Activated naive CD8-positive, alpha-beta T cell treated with anti-CD3 and anti-CD28 coated beads, Interleukin-2, amount 50 U/mL, for 24 hours (primary cell): ENCODE data around the gene PACSIN2.
"Not testable (repeated sequence)": the region's sequence is repeated elsewhere in the genome, so short reads cannot be mapped to it uniquely, and the experiment has no call there.

ENCODE experiments used
- ATAC-seq: fragments of 150-1000 bp; cut with Tn5 transposase; one replicate; pipeline ENCODE4 v1.10.0; 2021
- DNase-seq: peaks from one replicate; pipeline ENCODE4 v3.0.0; 2021
- H3K27ac Mint-ChIP-seq: one replicate; pipeline ENCODE4 v1.8.0; 2021; ENCODE audit warnings: mild to moderate bottlenecking, mixed read lengths
- H3K27me3 Mint-ChIP-seq: one replicate; pipeline ENCODE4 v1.8.0; 2021; ENCODE audit warnings: mixed read lengths
- H3K36me3 Mint-ChIP-seq: one replicate; pipeline ENCODE4 v1.8.0; 2021; ENCODE audit warnings: low read depth, mixed read lengths
- H3K4me1 Mint-ChIP-seq: one replicate; pipeline ENCODE4 v1.8.0; 2021; ENCODE audit warnings: mixed read lengths
- H3K4me3 Mint-ChIP-seq: one replicate; pipeline ENCODE4 v1.8.0; 2021; ENCODE audit warnings: mild to moderate bottlenecking, moderate library complexity, mixed read lengths
- H3K9me3 Mint-ChIP-seq: one replicate; pipeline ENCODE4 v1.8.0; 2021; ENCODE audit warnings: mixed read lengths

PACSIN2 gene

GRCh38 chr22:42971473-42971860 is 43.5 kb downstream of the PACSIN2 start:
- Mint-ChIP-seq H3K4me1 (peaks cover 42% of the 10 kb centered on the region), H3K36me3 (peaks cover 17% of the 10 kb centered on the region)
- H3K4me3 Mint-ChIP-seq, DNase-seq, H3K27me3 Mint-ChIP-seq, ATAC-seq, H3K27ac Mint-ChIP-seq, H3K9me3 Mint-ChIP-seq: not testable (repeated sequence)

GRCh38 chr22:42970029-42970428 is 44.9 kb downstream of the PACSIN2 start:
- no peak overlapping the region for H3K4me3 Mint-ChIP-seq
- H3K27me3 Mint-ChIP-seq, result no peaks in the 10 kb centered on the region
- H3K4me1 Mint-ChIP-seq, result peaks cover 46% of the 10 kb centered on the region
- no peaks in the 10 kb centered on the region for H3K9me3 Mint-ChIP-seq
- H3K36me3 Mint-ChIP-seq, result peaks cover 20% of the 10 kb centered on the region
- ATAC-seq (no peak), DNase-seq (no peak)
- peak overlapping the region; percentile 55 for H3K27ac Mint-ChIP-seq

GRCh38 chr22:42969348-42969975 is 45.5 kb downstream of the PACSIN2 start:
- ATAC-seq (no peak), DNase-seq (no peak)
- Mint-ChIP-seq H3K27me3 (no peaks in the 10 kb centered on the region), H3K9me3 (no peaks in the 10 kb centered on the region), H3K4me1 (peaks cover 52% of the 10 kb centered on the region), H3K4me3 (no peak overlapping the region), H3K27ac (peak overlapping the region; percentile 55), H3K36me3 (peaks cover 20% of the 10 kb centered on the region)

GRCh38 chr22:42967933-42968332 is 47.0 kb downstream of the PACSIN2 start:
- no peak for ATAC-seq

GRCh38 chr22:42967005-42967404 is 47.9 kb downstream of the PACSIN2 start:
- no peak overlapping the region for H3K27ac Mint-ChIP-seq
- H3K36me3 Mint-ChIP-seq, result peaks cover 21% of the 10 kb centered on the region
- ATAC-seq (no peak), DNase-seq (no peak)
- H3K27me3 Mint-ChIP-seq, result no peaks in the 10 kb centered on the region
- peaks cover 63% of the 10 kb centered on the region for H3K4me1 Mint-ChIP-seq
- no peaks in the 10 kb centered on the region for H3K9me3 Mint-ChIP-seq
- H3K4me3 Mint-ChIP-seq, result no peak overlapping the region

More at GRCh38 chr22:42967933-42968332, 47.0 kb downstream of the PACSIN2 start:
- no peak for DNase-seq
- peaks cover 61% of the 10 kb centered on the region for H3K4me1 Mint-ChIP-seq
- peaks cover 24% of the 10 kb centered on the region for H3K36me3 Mint-ChIP-seq
- no peaks in the 10 kb centered on the region for H3K9me3 Mint-ChIP-seq
- no peak overlapping the region for H3K27ac Mint-ChIP-seq
- no peaks in the 10 kb centered on the region for H3K27me3 Mint-ChIP-seq
- no peak overlapping the region for H3K4me3 Mint-ChIP-seq

GRCh38 chr22:42966497-42966896 is 48.5 kb downstream of the PACSIN2 start:
- ATAC-seq (no peak), DNase-seq (no peak)
- Mint-ChIP-seq H3K36me3 (peaks cover 22% of the 10 kb centered on the region), H3K27ac (no peak overlapping the region), H3K27me3 (no peaks in the 10 kb centered on the region), H3K4me3 (no peak overlapping the region), H3K9me3 (no peaks in the 10 kb centered on the region), H3K4me1 (peaks cover 67% of the 10 kb centered on the region)

GRCh38 chr22:42964994-42965699 is 49.8 kb downstream of the PACSIN2 start:
- H3K4me3 Mint-ChIP-seq, result peak overlapping the region; percentile 30
- H3K9me3 Mint-ChIP-seq, result no peaks in the 10 kb centered on the region
- H3K27ac Mint-ChIP-seq, result peak overlapping the region; percentile 95
- H3K27me3 Mint-ChIP-seq, result no peaks in the 10 kb centered on the region
- ATAC-seq (peak; percentile 94), DNase-seq (peak; percentile 58)
- peaks cover 76% of the 10 kb centered on the region for H3K4me1 Mint-ChIP-seq
- peaks cover 22% of the 10 kb centered on the region for H3K36me3 Mint-ChIP-seq

- Mint-ChIP-seq H3K27ac (peak overlapping the region; percentile 7), H3K4me1 (peaks cover 84% of the 10 kb centered on the region), H3K36me3 (peaks cover 18% of the 10 kb centered on the region), H3K9me3 (no peaks in the 10 kb centered on the region), H3K4me3 (no peak overlapping the region), H3K27me3 (no peaks in the 10 kb centered on the region)
- ATAC-seq (no peak), DNase-seq (no peak)
These were observed 51.7 kb downstream of the PACSIN2 start for GRCh38 chr22:42963231-42963595.

GRCh38 chr22:42962295-42963230 is 52.4 kb downstream of the PACSIN2 start:
- Mint-ChIP-seq H3K27ac (no peak overlapping the region), H3K36me3 (peaks cover 13% of the 10 kb centered on the region), H3K27me3 (no peaks in the 10 kb centered on the region), H3K4me3 (no peak overlapping the region), H3K4me1 (peaks cover 88% of the 10 kb centered on the region), H3K9me3 (no peaks in the 10 kb centered on the region)
- ATAC-seq (no peak), DNase-seq (no peak)

- Mint-ChIP-seq H3K4me1 (peaks cover 83% of the 10 kb centered on the region), H3K4me3 (no peak overlapping the region), H3K27me3 (no peaks in the 10 kb centered on the region), H3K36me3 (peaks cover 13% of the 10 kb centered on the region), H3K9me3 (no peaks in the 10 kb centered on the region), H3K27ac (peak overlapping the region; percentile 44)
- ATAC-seq (no peak), DNase-seq (no peak)
These were observed 53.1 kb downstream of the PACSIN2 start for GRCh38 chr22:42961810-42962209.

GRCh38 chr22:42961400-42961690 is 53.6 kb downstream of the PACSIN2 start:
- H3K4me1 Mint-ChIP-seq, result peaks cover 79% of the 10 kb centered on the region
- H3K27me3 Mint-ChIP-seq, H3K27ac Mint-ChIP-seq, H3K9me3 Mint-ChIP-seq, DNase-seq, ATAC-seq, H3K36me3 Mint-ChIP-seq, H3K4me3 Mint-ChIP-seq: not testable (repeated sequence)

GRCh38 chr22:42960531-42961399 is 54.2 kb downstream of the PACSIN2 start:
- H3K27me3 Mint-ChIP-seq, result no peaks in the 10 kb centered on the region
- peaks cover 76% of the 10 kb centered on the region for H3K4me1 Mint-ChIP-seq
- no peak overlapping the region for H3K27ac Mint-ChIP-seq
- H3K36me3 Mint-ChIP-seq, result peaks cover 8% of the 10 kb centered on the region
- no peak overlapping the region for H3K4me3 Mint-ChIP-seq
- no peaks in the 10 kb centered on the region for H3K9me3 Mint-ChIP-seq
- no peak for DNase-seq
- ATAC-seq, result no peak

- H3K4me3 Mint-ChIP-seq, result peak overlapping the region; percentile 71
- H3K9me3 Mint-ChIP-seq, result no peaks in the 10 kb centered on the region
- peaks cover 8% of the 10 kb centered on the region for H3K36me3 Mint-ChIP-seq
- no peaks in the 10 kb centered on the region for H3K27me3 Mint-ChIP-seq
- ATAC-seq, result peak; percentile 76
- H3K4me1 Mint-ChIP-seq, result peaks cover 68% of the 10 kb centered on the region
- peak; percentile 13 for DNase-seq
- peak overlapping the region; percentile 65 for H3K27ac Mint-ChIP-seq
These were observed 55.1 kb downstream of the PACSIN2 start for GRCh38 chr22:42959576-42960509.
